HepG2 (cell line): ENCODE data around the gene NCKAP5L. TPM values are rescaled to one million over a fixed set of nuclear protein-coding genes. Genes with fewer than 3 reads are reported as not detected.

Experiments
- ATF7-NPFF ChIP-seq: sonication (generic); formaldehyde crosslinking; IDR thresholded peaks from 2 replicates; pipeline ENCODE4 v1.8.1; 2023; ENCODE audit warnings: mild to moderate bottlenecking, low read depth, missing genetic modification reagents, moderate library complexity
- CC2D1A ChIP-seq: sonication (generic); formaldehyde crosslinking; IDR thresholded peaks from 2 replicates; pipeline ENCODE4 v1.8.1; 2023; ENCODE audit warnings: mild to moderate bottlenecking, missing genetic modification reagents
- EED ChIP-seq: sonication (generic); formaldehyde crosslinking; IDR thresholded peaks from 2 replicates; pipeline ENCODE4 v1.5.0; 2020; ENCODE audit warnings: mild to moderate bottlenecking, missing genetic modification reagents
- FOXP4 ChIP-seq: sonication (generic); formaldehyde crosslinking; IDR thresholded peaks from 2 replicates; pipeline ENCODE4 v1.4.0; 2020; ENCODE audit warnings: missing genetic modification reagents
- GTF2F1 ChIP-seq: fragments of 150-350 bp; IDR thresholded peaks from 2 replicates; pipeline ENCODE4 v1.6.1; 2014; ENCODE audit warnings: low read length
- KLF13 ChIP-seq: sonication (generic); formaldehyde crosslinking; IDR thresholded peaks from 2 replicates; pipeline ENCODE4 v1.4.0; 2020; ENCODE audit warnings: mild to moderate bottlenecking, missing genetic modification reagents
- MTA1 ChIP-seq: sonication (generic); formaldehyde crosslinking; IDR thresholded peaks from 2 replicates; pipeline ENCODE4 v1.4.0; 2020; ENCODE audit warnings: missing genetic modification reagents, mild to moderate bottlenecking, borderline replicate concordance
- PCBP1 ChIP-seq: fragments of 200-400 bp; formaldehyde crosslinking; IDR thresholded peaks from 2 replicates; pipeline ENCODE4 v1.6.1; 2017; ENCODE audit warnings: mild to moderate bottlenecking, low read depth, low read length, borderline replicate concordance
- POGZ ChIP-seq: sonication (generic); formaldehyde crosslinking; IDR thresholded peaks from 2 replicates; pipeline ENCODE4 v1.4.0; 2020; ENCODE audit warnings: mild to moderate bottlenecking, missing genetic modification reagents
- RERE ChIP-seq: IDR thresholded peaks from 2 replicates; pipeline ENCODE4 v1.6.1; 2016; ENCODE audit warnings: low read depth, missing genetic modification reagents, missing compliant biosample characterization
- SUZ12 ChIP-seq: fragments of 150-350 bp; IDR thresholded peaks from 2 replicates; pipeline ENCODE4 v1.6.1; 2014; ENCODE audit warnings: low read depth, low read length
- ZBTB4 ChIP-seq: sonication (generic); formaldehyde crosslinking; IDR thresholded peaks from 2 replicates; pipeline ENCODE4 v1.4.0; 2020; ENCODE audit warnings: missing genetic modification reagents, mild to moderate bottlenecking, borderline replicate concordance
- ZIK1 ChIP-seq: sonication (generic); formaldehyde crosslinking; IDR thresholded peaks from 2 replicates; pipeline ENCODE4 v1.5.0; 2020; ENCODE audit warnings: mild to moderate bottlenecking, low read depth, missing genetic modification reagents, borderline replicate concordance
- ZKSCAN1 ChIP-seq: fragments of 150-350 bp; IDR thresholded peaks from 2 replicates; pipeline ENCODE4 v1.6.1; 2014; ENCODE audit warnings: low read length
- ZNF317 ChIP-seq: sonication (generic); formaldehyde crosslinking; IDR thresholded peaks from 2 replicates; pipeline ENCODE4 v1.5.0; 2020; ENCODE audit warnings: mild to moderate bottlenecking, missing genetic modification reagents
- ZNF749 ChIP-seq: sonication (generic); formaldehyde crosslinking; IDR thresholded peaks from 2 replicates; pipeline ENCODE4 v1.8.0; 2022; ENCODE audit warnings: mild to moderate bottlenecking, missing genetic modification reagents, moderate library complexity, borderline replicate concordance
- polyA plus RNA-seq, 8 experiments: library from polyadenylated mRNA; depleted of rRNA in 3 of 8; stranded (reverse) in 7 of 8; unstranded in 1 of 8; fragments of >200 nt; fragmentation: Illumina TruSeq in 4 of 8; extraction: Trizol in 4 of 8; gene quantifications; 2 replicates each; pipeline versions ENCODE4 v1.2.1 to v1.2.3, GENCODE V29; 2011 to 2016; ENCODE audit warnings: low read depth in 4 of 8, missing spikeins in 1 of 8, mixed read lengths in 1 of 8; ENCODE audit not compliant: insufficient read depth in 1 of 8
- total RNA-seq, 5 experiments: library from RNA; depleted of rRNA; stranded (reverse); fragments of >200 nt; fragmentation: Illumina TruSeq; extraction: Trizol; gene quantifications; 2 replicates each; pipeline ENCODE4 v1.2.3, GENCODE V29; 2016; ENCODE audit warnings: low read depth in 1 of 5
- TF ChIP-seq, protein P1 (sequence below): sonication (generic); formaldehyde crosslinking; IDR thresholded peaks from 2 replicates; pipeline ENCODE4 v1.4.0; 2020; ENCODE audit warnings: missing genetic modification reagents

Gene NCKAP5L
- total and polyA plus RNA-seq, 2 of the 13 experiments (the other 11 are each of a cell fraction or from before 2014, with no cell fraction given) = 4.1 to 9.0 TPM

DNA sequence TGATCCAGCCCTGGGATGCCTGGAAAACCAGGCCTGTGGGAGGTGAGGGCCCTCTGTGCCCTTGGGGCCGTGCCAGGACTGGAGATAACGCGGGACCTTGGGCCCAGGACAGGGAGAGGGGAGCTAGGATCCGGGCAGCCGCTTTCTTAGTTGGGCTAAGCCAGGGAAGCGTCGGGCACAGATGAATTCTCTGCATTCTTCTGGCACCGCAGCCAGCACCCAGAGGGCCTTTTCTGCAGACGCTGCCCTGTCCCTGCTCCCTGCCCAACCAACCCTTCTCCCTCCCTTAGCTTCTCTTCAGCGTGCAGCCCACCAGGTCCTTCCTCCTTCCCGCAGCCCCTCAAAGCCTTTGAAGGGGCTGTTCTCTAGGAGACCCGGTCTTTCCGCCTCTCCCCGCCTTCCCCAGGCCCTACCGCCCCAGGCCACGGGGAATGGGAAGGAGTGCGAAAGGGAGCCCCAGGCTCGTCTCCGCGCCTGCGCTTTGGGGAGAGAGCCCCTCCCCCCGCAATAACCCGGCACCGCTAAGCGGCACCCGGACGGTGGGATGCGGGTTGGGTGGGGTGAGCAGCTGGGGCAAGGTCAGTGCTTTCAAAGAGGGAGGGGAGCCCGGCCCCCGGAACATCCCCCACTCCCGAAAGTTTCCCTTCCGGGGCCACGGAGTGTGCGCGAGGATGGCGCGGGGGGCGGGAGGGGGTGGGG, 663 bp downstream of the NCKAP5L start (continued):
- TF ChIP-seq RERE (CRISPR knock-in tag) (no peak), KLF13 (CRISPR knock-in tag) (no peak), GTF2F1 (no peak), PCBP1 (0 out of 2 replicates have a peak, but pooled peaks have one; percentile 9), MTA1 (peak; percentile 19; the same call in 1 of the 2 replicates), CC2D1A (CRISPR knock-in tag) (no peak), ZBTB4 (no peak), EED (CRISPR knock-in tag) (0 out of 2 replicates have a peak, but pooled peaks have one; percentile 33), FOXP4 (CRISPR knock-in tag) (peak; percentile 39; the same call in 1 of the 2 replicates), ZNF317 (CRISPR knock-in tag) (peak; percentile 25; the same call in 1 of the 2 replicates), ZIK1 (no peak), ZKSCAN1 (no peak), SUZ12 (no peak), ZNF749 (CRISPR knock-in tag) (0 out of 2 replicates have a peak, but pooled peaks have one; percentile 4), ATF7-NPFF (CRISPR knock-in tag) (peak; percentile 51; the same call in 1 of the 2 replicates), POGZ (CRISPR knock-in tag) (no peak)
- TF ChIP-seq, protein P1, sequence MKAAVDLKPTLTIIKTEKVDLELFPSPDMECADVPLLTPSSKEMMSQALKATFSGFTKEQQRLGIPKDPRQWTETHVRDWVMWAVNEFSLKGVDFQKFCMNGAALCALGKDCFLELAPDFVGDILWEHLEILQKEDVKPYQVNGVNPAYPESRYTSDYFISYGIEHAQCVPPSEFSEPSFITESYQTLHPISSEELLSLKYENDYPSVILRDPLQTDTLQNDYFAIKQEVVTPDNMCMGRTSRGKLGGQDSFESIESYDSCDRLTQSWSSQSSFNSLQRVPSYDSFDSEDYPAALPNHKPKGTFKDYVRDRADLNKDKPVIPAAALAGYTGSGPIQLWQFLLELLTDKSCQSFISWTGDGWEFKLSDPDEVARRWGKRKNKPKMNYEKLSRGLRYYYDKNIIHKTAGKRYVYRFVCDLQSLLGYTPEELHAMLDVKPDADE = no peak
